Hypothalamus (tissue), 51 donors: Measurements from ENCODE around the gene CHST11.

Experiments used
- DNase-seq, 51 donors: peaks; one replicate each; lab custom pipeline; 2025; lab: John Stamatoyannopoulos, UW

Gene CHST11

GRCh38 chr12:104683831-104684503 is 227.2 kb downstream of the CHST11 start:
- no peak for DNase-seq

DNA sequence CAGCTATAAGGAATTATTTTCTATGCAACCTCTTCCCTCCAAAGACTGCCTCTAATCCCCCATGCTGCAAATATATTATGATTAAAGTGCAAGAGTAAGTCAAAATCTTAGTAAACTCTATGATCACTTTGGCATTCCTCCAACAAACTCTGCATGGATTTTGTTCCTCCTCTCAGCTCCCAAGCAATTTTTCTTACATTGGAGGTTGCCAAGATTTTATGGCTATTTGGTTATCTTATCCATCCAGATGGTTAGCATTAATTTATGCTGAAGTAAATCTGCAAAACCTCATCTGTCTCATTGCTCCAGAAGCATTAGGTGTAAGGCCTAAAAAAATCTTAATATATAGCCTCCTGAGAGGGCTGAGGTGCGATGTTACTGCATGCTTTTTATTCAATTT is 228.1 kb downstream of the CHST11 start:
- DNase-seq: no peak

DNA sequence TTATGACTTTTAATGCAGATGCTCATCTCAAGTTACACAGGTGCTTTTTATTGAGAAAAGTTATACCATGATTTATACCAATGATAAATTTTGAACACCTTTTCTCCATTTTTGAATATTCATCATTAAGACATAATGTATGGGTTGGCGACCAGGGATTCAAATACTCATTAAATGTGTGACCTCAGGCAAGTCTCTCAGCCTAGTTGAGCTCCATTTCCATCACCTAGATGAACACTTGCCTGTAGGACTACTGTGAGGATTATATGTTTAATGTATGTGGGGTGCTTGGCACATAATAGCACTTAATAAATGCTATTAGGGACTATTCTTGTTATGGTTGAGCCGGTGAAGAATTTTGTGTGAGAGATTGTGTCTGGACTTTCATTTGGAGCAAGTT is 228.6 kb downstream of the CHST11 start:
- DNase-seq: no peak

GRCh38 chr12:104686196-104686595 is 229.4 kb downstream of the CHST11 start:
- no peak for DNase-seq

- DNase-seq: no peak
Measured at GRCh38 chr12:104687823-104688573, 231.2 kb downstream of the CHST11 start.

DNA sequence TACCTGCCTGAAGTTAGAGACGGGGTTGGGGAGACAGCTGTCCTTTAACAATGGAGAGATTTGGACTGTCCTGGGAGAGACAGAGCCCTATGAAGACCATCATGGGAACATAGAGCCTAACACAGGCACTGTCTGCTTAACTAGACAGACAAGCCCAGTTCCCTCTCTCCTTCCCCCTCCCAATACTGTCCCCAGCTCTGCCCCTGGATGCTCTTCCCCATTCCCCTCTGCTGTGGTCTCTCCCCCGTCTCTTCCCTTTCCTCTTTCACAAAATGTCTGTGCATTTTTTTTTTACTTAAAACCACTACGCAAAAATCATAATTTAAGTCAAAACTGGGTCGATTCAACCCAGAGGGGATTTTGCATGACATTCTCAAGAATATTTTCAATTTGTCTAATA is 232.9 kb downstream of the CHST11 start:
- DNase-seq: no peak

- no peak for DNase-seq
Measured at GRCh38 chr12:104691721-104692556, 235.2 kb downstream of the CHST11 start.

DNA sequence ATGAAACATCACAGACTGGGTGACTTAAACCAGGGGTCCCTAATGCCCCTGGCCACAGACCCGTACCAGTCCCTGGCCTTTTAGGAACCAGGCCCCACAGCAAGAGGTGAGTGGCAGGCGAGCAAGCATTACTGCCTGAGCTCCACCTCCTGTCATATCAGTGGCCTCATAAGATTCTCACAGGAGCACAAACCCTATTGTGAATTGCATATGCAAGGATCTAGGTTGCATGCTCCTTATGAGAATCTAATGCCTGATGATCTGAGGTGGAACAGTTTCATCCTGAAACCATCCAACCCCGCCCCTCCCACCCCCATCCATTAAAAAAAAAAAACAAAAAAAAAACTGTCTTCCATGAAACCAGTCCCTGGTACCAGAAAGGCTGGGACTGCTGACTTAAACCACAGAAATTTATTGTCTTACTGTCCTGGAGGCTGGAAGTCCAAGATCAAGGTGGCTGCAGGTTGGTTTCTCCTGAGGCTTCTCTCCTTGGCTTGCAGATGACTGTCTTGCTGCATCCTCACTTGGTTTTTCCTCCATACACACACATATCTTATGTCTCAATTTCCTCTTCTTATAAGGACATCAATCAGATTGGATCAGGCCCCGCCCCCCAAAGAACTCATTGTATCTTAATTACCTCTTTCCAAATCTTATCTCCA is 235.9 kb downstream of the CHST11 start:
- no peak for DNase-seq

DNA sequence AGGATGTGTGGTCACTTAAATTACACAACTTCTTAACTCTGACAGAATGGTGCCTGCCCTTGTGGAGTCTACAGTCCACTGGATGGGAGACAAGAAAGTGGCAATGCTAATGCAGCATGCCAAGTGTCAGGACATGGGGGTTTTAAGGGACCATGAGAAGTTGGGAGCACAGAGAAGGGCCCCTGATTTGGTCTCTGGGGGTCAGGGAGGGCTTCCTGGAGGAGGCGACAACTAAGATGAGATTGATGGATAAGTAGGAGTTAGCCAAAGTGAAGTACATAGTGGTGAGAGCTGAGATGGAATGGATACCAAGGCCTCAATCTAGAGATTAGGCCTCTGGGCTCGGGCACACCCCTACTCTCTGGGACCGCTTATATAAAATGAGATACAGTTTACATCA is 236.7 kb downstream of the CHST11 start:
- DNase-seq: no peak

GRCh38 chr12:104694161-104694560 is 237.4 kb downstream of the CHST11 start:
- DNase-seq: no peak

DNA sequence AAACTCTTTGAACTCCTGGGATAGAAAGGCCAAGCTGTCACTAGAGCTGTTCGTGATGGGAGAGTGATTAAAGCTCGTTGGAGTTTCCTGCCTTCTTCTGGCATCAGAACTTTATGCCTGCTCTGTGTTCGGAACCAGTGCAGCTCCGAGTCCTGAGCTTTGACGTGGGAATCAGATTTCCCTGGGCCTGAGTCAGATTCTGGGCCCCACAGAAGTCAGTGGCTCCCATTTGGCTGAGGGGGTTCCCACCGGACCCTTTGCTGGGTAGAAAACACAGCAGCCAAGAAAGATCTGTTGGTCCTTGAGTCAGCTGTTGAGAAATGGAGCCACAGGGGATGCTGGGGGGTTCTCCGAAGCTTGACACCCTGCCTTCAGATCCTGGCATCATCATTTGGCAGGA is 238.0 kb downstream of the CHST11 start:
- no peak for DNase-seq

- peak in 5 of 51 donors; percentile 12 to 27 (median 22) for DNase-seq
Measured at GRCh38 chr12:104695453-104696148, 238.9 kb downstream of the CHST11 start.

GRCh38 chr12:104697186-104697585 is 240.4 kb downstream of the CHST11 start:
- no peak for DNase-seq

DNA sequence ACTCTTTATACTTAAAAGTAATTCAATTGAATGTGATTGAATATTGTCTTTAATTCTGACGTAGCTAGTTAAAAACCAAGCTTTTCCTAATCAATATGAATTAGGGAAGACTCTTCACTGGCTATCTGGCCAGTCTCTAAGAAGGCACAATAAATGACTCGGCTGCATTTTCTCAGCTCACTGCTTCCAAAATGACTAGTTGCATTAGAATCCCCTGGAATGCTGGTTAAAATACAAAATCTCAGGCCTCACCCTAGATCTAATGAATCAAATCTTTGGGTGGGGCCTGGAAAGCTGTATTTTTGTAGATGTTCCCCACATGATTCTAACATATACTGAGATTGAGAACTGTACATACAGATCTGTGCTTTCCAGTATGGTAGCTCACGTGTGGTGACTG is 242.1 kb downstream of the CHST11 start:
- no peak for DNase-seq

- DNase-seq: no peak
Measured at GRCh38 chr12:104699489-104700190, 242.9 kb downstream of the CHST11 start.

DNA sequence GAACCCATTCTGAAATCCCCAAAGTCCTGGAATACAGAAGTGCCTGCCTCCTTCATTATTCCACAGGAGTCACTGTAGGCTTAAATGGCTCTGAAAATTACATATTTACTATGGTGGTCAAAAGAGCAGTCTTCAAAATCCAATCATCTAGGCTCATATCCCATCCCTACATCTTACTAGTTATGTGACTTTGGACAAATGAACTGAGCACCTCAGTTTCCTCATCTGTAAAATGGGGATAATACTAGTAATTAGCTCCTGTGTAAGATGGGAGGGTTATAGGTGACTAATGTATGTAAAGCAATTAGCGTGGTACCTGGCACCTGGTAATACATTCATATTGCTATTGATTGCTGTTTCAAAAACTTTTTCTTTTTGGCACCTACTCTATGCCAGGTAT is 243.6 kb downstream of the CHST11 start:
- no peak for DNase-seq

- DNase-seq: no peak
Measured at GRCh38 chr12:104701301-104701700, 244.6 kb downstream of the CHST11 start.

DNA sequence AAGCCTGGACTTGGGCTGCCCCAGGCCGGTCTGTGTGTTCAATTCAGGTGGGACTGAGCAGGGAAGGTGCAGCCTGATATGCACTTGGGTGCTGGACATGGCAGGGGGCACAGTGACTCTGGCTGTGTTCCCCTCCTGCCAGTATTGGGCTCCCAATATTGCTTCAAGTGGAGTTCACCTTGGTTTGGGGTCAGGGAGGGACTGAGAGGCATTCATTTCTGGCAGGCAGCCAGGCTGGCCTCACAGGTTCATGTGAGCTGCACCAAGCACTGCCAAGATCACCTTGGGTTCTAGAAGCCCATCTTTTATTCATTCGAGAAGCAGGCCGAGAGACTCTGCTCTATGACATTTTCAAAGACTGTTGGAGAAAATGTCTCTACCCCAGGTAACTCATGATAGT is 245.0 kb downstream of the CHST11 start:
- no peak for DNase-seq

DNA sequence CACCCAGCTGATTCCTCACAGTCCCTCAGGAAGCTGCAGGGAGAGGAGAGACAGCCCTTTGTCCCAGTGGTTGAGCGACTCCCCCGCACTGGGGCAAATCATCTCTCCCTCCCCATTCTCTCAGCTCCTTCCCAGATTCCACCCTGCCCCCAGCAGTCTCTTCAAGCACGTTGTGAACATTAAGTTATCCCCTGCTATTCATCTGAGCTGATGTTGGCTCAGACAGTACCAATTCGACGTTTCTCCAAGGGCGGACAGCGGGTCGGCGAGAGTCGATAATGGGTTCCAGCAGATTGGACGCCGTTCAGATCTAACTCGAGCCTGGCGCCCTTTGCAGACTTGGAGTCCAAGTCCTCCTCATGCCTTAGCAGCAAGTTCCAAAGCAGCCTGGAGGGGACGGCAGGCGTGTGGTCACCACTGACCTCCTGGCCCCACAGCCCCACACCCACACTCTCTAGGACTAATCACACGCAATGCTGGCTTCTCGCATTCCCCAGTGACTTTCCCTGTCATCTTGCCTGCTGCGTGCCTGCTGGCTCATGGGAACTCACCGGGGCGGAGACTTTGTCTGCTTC is 245.9 kb downstream of the CHST11 start:
- no peak for DNase-seq
